Measurements from ENCODE around the gene P2RY11.

Gene P2RY11

DNA sequence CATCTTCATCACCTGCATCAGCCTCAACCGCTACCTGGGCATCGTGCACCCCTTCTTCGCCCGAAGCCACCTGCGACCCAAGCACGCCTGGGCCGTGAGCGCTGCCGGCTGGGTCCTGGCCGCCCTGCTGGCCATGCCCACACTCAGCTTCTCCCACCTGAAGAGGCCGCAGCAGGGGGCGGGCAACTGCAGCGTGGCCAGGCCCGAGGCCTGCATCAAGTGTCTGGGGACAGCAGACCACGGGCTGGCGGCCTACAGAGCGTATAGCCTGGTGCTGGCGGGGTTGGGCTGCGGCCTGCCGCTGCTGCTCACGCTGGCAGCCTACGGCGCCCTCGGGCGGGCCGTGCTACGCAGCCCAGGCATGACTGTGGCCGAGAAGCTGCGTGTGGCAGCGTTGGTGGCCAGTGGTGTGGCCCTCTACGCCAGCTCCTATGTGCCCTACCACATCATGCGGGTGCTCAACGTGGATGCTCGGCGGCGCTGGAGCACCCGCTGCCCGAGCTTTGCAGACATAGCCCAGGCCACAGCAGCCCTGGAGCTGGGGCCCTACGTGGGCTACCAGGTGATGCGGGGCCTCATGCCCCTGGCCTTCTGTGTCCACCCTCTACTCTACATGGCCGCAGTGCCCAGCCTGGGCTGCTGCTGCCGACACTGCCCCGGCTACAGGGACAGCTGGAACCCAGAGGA lies 2.6 kb downstream of the P2RY11 start:
- no peak for DNase-seq

DNA sequence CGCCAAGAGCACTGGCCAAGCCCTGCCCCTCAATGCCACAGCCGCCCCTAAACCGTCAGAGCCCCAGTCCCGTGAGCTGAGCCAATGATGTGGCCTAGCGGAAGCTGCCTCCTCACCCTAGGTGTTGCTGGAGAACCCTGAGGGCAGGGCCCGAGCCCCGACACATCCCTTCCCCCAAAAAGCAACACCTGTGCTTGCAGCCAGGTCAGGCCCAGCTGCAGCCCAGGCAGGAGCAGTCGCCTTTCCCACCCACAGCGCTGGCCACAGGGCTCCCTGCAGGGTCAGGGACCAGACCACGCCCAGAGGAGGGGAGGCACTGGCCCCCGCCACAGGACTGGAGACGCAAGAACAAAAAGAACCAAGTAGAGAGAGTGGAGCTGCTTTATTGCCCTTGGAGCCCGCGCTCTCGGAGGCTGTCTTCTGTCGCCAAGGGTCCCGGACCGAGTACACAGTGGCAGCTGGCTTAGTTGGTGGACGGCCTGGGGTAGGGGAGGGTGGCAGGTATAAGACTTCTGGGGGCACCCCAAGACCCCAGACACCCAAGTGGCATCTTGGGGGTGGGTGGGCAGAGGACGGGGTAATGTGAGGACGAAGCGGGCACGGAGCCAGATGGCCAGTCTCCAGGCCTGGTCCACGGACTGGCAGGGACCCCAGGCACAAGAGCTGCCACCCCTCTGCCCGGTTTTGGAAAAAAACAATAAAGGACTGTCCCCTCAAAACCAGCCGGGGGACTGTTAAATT lies 3.3 kb downstream of the P2RY11 start:
- DNase-seq: no peak

DNA sequence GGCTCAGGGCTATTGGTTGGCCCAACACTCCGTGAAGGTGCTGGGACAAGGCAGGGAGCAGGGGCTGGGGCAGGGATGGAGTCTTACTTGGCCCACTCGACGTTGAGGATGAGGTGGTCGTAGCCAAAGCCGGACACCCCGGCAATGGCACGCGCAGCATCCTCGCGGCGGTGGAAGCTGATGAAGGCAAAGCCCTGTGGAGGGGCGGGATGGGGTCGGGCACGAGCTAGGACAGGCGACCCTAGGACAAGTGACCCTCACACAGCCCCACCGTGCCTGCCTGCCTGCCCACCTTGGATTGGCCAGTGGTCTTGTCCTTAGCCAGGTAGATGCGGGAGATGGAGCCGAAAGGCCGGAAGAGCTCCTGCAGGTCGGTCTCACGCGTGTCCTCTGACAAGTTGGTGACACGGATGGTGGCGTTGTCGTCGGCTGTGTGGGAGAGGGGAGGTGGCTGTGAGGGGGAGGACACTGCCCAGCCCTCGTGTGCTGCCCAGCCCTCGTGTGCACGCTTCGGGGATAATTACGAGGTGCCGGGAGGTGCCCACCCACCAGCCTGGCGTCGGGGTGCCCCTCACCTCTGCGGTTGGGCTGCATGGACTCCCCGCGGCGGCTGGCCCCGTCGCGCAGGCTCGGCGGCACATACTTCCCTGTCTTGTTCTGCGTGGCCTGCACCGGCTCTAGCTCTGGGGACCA lies 4.0 kb downstream of the P2RY11 start:
- DNase-seq: no peak

DNA sequence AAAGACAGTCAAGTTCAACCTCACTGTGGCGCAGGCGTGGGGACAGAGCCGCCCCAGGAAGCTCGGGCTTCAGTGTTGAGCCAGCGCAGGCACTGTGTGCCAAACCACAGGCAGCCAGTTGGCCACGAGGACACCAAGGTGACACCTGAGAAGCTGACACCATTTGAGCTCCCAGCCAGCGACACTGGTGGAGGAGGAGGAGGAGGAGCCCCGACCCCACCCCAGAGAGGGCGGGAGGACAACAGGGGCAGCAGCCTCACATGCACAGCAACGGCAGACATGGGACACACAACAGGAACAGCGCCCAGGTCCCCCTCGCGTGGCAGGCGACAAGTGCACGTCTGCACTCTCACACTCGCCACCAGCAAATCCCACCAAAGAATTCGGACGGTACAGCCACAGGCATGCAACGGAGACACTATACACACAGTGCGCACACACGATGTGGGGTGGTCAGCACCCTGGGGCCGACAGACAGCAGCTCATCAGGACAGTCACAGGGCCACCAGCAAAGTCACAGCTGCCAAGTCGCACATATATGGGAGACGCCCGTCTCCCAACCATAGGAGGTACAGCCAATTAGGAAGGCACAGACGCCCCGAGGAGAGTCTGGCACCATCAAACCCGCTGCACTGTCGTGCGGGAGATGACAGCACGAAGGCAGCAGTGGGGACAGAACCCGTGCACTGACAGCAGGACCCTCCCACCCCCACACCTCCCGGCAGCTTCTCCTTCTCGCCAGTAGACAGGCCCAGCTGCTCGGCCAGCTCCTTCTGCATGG lies 4.8 kb downstream of the P2RY11 start:
- DNase-seq: no peak

DNA sequence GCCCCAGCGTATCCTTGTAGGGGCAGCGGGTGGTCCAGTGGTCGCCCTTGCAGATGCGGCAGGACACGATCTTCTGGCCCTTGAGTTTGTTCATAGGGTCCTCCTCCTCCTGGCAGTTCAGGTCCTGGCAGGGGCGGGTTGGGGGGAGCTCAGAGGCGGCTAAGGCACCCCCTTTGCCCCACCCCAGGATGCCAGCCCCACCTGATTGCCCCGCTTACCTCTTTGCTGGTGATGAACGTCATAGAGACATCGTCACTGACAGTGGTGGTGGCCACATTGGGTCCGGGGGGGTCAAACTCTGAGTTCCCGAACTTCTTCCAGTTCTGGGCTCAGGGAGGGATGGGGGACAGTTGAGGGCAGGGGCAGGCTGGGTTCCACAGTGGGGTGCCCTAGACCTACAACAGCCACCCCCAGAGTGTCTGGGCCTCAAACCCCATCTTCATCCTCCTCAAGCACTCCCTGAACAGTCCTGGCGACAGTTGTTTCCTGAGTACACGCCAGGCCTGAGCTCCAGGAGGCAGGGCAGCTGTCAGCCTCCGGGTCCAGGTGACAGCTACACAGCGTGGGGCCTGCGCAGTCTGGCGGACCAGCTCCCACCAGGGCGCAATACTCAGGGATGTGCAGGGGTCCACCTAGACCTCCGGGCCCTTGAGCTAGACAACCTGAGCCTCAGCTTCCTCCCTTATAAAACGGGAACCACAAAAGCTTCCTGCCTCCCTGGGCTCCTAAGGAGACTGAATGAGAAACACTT lies 5.5 kb downstream of the P2RY11 start:
- no peak for DNase-seq

DNA sequence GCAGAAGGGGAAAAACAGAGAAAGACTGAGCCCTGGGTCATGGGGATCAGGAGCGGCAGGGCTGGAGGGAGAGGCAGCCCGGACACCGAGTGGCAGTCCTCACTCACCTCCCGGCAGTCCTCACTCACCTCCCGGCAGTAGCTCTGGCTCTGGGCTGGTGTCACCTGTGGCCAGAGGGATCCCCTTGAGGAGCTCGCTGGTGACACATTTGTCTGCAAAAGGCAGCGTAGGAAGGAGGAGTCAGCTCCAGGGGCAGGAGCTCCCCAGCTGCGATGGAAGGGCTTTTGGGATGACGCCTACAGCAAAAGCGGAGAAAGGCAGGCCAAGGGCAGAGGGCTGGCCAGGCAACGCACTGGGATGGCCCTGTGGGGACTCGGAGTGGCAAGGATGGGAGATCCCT lies 7.5 kb downstream of the P2RY11 start:
- DNase-seq: no peak

DNA sequence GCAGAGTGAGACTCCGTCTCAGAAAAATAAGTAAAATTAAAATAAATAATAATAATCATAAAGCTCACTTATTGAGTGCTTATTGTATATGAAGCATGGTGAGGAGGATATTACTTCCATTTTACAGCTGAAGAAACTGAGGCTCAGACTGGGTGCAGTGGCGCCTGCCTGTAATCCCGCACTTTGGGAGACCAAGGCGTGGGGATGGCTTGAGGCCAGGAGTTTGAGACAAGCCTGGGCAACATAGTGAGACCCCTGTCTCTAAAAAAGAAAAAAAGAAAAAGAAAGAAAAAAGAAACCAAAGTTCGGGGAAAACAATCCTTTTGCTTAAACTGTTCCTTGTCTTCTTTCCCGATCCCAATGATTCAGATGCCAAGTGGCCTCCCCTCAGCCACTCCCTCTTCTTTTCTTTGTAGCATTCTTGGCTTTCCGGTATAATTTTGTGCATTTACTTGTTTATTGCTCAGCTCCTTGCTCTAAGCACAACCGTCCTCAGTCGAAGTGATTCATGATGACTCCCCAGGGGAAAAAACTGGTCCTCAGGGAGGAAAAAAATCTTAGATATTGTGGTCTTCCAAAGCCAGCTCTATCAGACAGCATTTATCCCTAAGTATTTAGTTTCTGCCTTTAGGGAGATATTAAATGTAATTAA lies 9.2 kb downstream of the P2RY11 start:
- DNase-seq: no peak

DNA sequence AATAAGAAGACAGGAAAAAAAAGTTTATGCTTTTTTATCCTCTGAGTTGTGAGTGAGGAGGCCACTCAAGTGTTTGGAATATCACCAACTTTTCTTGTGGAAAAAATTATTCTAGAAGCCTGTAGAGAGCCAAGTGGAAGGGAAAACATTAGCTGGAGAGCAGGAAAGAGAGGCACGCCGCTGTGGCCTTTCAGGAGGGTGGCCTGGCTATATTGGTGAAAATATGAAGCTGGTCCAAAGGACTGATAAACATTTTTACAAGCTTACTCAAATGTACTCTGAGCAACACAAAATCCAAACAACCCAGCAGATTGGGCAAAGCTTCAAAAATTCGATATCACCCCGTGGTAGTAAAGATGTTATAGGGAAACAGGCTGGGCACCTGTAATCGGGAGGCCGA lies 10.6 kb downstream of the P2RY11 start:
- DNase-seq: no peak

DNA sequence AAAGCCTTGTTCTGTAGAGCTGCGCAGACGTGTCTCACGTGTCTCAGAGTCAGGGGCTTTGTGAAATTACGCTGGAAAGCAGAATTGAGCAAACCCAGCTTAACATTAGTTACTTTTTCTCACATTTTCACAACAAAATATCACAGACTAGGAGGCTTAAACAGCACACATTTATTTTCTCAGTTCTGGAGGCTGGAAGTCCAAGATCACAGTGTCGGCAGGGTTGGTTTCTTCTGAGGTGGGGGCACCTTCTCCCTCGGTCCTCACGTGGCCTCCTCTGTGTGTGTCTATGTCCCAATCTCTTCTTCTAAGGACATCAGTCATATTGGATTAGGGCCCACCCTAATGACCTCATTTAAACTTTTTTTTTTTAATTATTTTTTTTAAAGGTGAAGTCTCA lies 12.9 kb downstream of the P2RY11 start:
- DNase-seq: no peak

DNA sequence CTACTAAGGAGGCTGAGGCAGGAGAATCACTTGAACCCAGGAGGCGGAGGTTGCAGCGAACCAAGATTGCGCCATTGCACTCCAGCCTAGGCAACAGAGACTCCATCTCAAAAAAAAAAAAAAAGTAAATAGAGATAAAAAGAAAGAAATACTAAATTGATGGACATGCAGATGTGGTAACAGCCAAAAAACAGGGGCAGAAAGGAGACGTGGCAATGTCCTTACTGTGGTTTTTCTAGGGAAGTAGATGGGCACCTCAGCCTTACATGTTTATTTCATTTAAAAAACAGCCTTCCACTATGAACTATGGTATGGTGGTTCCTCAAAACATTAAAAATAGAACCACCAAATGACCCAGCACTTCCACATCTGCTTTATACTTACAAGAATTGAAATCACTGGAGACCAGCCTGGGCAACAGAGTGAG lies 14.7 kb downstream of the P2RY11 start:
- DNase-seq: peak; percentile 83 to 95

DNA sequence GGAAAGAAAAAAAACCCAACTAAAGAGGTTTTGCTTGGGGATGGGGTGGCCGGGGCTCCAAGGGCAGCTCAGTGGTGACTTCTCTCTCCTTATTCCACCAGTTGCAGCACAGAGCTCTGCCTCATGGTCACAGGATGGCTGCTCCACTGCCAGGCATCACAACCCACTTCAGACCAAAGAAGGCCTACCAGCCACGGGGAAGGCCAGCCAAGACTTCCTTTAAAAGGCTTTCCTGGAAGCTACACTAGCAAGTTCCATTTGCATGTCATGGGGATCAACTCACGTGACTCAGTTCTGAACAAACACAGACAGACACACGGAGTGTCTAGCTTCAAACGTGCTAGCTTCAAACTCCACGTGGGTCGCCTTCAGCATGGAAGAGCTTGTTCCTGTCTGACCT lies 21.4 kb downstream of the P2RY11 start:
- DNase-seq: peak; percentile 88 to 94

DNA sequence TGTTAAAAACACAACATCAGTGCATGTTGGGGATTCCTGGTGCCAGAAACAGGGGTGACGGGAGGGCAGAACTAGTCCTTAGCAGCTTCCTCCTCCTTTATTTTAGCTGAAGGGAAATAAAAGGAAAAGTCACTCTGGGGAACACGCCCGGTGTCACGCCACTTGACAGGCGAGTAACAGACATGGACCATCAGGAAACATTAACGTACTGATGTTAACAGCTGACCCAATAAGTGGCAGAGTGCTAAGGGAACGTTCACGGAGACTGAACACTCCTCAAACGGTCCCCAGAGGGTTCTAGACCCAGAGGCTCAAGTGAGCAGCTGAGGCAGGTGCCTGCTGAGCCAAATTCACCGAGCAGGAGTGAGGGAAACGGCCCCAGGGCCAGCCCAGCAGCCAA lies 22.1 kb downstream of the P2RY11 start:
- DNase-seq: no peak

DNA sequence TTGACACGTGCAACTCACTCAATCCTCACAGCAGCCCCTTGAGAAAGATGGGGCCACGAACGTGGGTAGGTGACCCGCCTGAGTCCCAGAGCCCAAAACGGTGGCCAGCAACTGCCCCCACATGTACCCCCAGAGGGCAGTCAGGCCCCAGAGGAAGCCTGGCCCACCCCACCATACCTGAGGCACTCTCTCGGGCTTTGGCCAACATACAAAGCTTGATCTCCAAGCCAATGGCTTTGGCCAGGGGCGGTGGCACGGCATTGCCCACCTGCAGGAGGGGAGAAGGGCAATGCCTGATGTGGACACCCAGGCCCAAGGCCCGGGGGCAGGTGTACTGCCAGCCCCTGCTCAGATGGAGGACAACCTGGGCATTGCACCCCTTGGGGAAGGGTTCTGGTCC lies 22.5 kb downstream of the P2RY11 start:
- DNase-seq: no peak

DNA sequence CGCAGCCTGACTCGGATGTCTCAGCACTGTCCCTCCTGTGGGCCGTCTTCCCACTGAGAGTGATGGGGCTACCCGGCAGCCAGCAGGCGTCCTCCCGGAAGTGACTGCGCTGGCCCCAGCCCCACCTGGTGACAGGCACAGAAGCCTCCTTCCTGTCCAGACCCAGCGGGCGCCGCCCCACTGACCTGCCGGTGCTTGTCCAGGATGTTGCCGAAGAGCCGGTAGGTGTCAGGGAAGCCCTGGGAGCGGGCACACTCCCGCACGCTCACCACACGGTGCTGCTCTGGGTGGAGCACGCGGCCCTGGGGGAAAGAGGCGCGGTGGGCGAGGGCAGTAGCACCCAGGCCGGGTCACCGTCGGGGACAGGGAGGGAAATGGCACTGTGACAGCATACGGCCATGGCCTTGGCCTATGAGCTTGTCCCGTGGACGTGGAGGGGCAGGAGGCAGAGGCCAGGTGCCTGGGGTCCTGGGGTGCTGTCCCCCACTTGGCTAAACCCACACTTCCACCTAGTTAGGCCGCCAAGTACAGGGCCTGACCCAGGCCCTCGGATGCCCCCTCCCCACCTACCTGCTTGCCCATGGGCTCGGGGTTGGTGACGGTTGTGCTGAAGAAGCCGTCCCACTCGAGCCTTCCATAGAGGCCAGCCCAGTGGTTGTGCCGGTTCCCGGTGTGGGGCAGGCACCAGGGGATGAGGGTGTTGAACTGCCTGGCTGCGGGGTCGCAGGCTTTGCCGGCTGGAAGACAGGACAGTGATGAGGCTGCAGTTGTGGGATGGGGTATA lies 24.2 kb downstream of the P2RY11 start:
- no peak for DNase-seq

DNA sequence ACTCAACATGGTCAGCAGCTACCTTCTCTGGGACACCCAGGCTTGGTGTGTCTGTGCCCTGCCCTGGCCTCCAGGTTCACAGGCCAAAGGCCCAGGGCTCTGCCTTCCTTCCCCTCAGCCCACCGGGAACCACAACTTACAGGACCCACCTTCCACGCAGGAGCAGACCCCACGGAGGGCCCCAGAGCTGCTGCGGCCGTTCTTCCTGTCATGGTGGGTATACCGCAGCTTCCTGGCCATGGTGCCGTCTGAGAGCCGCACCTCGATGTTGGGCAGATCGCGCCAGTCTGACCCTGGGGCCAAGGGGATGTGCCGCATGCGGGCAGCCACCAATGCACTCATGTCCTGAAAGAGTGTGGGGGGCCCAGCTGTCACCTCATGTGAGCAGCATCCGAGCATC lies 25.4 kb downstream of the P2RY11 start:
- DNase-seq: no peak

DNA sequence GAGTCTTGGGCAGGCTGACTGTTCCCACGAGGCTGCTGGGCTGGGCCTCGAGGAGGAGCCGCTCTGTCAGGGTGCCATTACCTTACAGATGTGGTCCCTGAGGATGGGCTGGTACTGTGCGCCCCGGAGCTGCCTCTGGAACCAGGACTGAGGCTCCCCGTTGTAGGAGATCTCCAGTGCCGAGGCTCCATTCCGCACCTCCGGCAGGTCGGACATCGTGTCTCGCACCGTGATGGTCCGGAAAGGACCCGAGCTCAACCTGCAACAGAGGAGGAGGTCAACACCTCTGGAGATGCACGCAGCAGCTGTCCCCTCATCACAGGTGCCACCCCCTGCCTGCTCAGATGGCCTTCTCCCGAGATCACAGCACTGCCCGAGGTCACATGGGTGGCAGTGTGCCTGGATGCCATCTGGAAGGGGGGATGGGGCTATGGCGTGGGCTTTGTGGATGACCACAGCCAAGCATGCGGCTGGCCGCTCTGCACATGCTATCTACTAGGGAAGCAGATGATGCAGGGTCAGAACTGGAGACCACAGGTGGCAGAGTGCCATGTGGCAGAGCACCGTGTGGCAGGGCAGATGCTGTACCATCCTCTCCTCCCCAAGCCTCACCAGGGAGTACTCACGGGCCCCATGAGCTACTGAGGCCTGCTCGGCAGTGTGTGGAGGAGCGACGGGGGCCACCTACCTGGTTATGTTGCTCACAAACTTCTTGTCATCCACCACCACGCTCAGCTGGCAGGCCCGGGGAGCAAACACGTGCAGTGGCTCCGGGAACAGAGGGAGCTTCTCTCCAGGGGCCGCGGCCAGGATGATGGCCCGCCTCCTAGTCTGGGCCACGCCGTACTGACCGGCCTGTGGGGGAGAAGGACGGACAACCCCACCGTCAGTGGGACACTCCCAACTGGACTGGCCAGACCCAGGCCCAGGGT lies 26.5 kb downstream of the P2RY11 start:
- no peak for DNase-seq

DNA sequence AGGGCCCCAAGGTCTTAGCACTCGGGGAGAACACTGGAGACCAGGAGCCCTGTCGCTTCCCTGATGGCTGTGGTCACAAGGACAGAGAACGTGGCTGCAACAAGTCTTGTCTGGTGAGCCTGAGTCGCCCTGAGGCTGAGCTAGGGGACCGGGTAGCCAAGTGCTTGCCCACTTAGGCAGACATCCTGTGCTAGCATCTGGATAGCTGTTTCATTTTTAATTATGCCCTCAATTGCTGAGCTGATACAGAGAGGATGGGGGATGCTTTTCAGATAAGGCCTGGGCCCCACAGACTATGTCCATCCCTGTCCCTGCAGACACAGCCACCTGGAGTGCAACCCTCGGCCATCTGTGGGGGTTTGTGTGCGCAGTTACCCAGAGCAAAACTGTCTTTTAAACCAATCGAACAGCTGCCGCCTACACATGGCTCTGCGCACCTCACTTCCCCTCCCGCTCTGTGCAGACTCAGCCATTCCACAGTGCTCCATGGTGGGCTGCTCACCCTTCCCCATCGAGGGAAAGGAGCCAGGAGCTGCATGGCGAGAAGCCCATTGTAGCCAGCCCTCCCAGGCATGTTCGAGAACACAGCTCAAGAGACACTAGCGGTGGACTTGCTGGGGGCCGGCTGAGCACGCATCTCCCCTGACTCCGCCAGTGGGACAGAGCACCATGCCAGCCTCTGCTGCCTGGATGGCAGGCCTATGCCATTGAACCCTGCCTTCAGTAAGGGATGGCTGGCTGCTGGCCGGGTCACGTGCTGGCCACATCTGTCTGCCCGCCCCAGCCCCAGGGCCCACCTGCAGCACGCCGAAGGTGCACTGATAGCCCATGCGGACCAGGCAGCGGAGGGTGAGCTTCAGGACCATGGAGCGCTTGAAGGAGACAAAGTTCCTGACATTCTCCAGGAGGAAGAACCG lies 27.6 kb downstream of the P2RY11 start:
- no peak for DNase-seq

DNA sequence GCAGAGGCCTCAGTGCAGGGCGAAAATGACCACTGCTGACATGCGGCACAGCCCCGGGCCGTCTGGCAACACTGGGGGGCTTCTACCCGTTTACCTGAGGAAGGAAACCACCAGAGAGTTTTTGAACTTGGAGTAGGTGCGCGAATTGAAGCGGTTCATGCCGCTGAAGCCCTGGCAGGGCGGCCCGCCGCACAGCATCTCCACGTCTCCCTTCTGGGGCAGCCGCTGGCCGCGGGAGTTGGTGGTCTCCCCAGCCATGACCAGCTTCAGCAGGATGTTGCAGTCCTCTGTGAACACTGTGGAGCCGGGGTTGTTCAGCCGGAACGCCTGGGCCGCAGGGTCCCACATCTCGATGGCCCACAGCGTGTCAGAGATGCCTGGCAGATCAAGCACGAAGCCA lies 28.5 kb downstream of the P2RY11 start:
- DNase-seq: no peak

DNA sequence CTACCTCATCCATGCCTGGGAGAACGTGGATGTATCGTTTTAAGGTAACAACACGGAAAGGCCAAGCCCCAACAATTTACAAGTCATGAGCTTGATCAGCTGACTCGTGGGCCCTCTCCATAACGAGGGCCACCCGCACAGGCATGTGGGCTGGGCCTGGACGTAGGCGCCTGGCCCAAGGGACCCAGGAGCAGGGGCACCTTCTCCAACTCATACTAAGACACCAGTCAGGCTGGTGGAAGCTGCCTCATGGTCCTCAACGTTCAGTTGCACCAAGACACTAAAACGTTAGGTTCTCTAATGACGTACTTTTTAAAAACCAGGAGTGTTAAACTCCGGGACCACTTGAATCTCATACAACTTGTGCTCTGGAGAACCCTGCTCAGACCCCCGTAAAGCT lies 30.0 kb downstream of the P2RY11 start:
- no peak for DNase-seq

All from inflammatory macrophage (primary cell).